ENCODE measurements around the gene CA12.
A peak's percentile ranks its signal among the peaks of the same experiment; 100 is the strongest.

Gene CA12

DNA sequence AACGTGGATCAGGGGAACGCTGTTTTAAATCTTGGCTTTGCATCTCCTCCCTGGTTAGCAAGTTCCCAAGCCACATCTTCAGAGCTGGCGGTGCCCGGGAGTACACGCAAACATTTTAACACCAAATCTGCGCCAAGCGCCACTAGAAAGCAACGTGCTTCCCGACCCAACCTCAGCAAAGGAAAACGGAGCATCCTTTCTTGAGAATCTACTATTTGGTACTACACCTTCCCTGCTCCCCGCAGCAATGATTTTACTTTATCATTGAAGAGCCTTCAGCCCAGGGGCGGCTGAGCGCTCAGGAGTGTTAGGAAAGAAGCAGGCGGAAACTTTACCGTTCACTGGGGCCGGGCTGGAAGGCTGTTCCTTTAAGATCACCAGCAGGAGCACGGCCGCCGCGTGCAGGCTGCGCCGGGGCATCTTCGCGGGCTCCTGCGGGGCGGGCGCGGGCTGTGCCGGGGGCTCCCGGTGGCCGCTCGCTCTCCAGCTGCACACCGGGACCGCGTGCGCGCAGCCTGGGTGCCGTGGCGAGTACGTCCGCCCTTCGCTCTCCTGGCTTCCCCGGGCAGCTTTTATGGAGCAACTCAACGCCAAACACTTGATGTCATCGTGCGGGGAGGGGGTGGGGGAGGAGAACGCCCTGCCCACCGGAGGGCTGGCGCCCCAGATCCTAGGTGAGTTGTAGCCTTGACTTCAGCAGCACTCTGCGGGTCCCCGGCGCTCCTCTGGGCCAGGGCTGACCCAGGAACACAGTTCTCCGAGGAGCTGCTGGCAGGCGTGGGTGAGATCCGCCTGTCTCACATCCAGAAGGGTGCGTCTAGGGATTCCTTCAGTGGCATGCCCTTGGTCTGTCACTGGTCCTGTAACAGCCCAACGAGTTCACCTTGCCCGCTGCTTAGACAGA, at the start of gene CA12:
CA12 (minus strand) TSS at position 546 of the 904 bp plus-strand sequence; CDS start at position 420, 126 bp downstream.
- TF ChIP-seq, protein P1, sequence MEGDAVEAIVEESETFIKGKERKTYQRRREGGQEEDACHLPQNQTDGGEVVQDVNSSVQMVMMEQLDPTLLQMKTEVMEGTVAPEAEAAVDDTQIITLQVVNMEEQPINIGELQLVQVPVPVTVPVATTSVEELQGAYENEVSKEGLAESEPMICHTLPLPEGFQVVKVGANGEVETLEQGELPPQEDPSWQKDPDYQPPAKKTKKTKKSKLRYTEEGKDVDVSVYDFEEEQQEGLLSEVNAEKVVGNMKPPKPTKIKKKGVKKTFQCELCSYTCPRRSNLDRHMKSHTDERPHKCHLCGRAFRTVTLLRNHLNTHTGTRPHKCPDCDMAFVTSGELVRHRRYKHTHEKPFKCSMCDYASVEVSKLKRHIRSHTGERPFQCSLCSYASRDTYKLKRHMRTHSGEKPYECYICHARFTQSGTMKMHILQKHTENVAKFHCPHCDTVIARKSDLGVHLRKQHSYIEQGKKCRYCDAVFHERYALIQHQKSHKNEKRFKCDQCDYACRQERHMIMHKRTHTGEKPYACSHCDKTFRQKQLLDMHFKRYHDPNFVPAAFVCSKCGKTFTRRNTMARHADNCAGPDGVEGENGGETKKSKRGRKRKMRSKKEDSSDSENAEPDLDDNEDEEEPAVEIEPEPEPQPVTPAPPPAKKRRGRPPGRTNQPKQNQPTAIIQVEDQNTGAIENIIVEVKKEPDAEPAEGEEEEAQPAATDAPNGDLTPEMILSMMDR (IDR thresholded peaks at IDR 0.05; ENCODE audit: low read depth, low read length, missing control alignments) = no peak
- DNase-seq = peak; percentile 35
- Histone ChIP-seq H3K27ac (peak within 1 kb of the TSS; percentile 1), H3K36me3 (replicated peaks) (no peaks in the 10 kb centered on the region), H3K27me3 (replicated peaks) (no peaks in the 10 kb centered on the region), H3K4me3 (ENCODE audit: low read depth, low read length) (peak within 1 kb of the TSS; percentile 66)
- in situ Hi-C loops (cut with HindIII; ENCODE audit: low pct_ligation_motif_present, low sequenced_read_pairs) = no loop called here

DNA sequence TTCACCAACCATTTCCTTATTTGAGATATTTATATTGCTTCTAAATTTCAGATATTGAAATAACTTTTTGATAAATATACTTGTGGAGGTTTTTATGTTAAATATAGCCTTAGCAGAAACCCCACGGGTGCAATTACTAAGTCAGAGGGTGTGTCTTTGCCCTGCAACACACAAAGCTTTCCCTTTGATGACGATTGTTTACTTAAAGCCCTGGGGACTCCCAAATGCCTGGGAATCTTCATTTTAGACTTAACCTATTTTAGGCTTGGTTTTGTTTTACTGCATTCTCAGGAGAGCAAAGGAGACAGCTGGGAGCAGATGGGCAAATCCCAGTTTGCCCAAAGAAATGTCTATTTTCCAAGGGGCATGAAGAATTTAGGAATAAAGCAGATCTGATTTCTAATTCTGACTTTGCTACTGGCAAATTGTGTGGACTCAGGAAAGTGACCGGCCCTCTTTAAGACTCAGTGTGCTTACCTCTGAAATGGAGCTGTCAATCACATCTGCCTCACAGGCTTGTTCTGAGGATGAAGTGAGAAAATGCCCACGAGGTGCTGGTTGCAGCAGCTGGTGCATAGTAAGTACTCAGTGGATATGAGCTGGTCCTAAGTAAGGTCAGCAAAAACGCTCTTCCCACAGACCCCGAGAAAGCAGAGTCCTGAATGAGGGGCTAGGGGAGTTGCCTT, 49.3 kb upstream of the CA12 start:
- in situ Hi-C loops (cut with HindIII; ENCODE audit: low pct_ligation_motif_present, low sequenced_read_pairs) = no loop called here
- H3K4me3 ChIP-seq (ENCODE audit: low read depth, low read length) = no peak overlapping the region
- TF ChIP-seq, protein P1 (IDR thresholded peaks at IDR 0.05; ENCODE audit: low read depth, low read length, missing control alignments) = no peak
- no peaks in the 10 kb centered on the region for H3K36me3 ChIP-seq (replicated peaks)
- H3K27me3 ChIP-seq (replicated peaks) = no peaks in the 10 kb centered on the region
- H3K27ac ChIP-seq = no peak overlapping the region
- DNase-seq = no peak

DNA sequence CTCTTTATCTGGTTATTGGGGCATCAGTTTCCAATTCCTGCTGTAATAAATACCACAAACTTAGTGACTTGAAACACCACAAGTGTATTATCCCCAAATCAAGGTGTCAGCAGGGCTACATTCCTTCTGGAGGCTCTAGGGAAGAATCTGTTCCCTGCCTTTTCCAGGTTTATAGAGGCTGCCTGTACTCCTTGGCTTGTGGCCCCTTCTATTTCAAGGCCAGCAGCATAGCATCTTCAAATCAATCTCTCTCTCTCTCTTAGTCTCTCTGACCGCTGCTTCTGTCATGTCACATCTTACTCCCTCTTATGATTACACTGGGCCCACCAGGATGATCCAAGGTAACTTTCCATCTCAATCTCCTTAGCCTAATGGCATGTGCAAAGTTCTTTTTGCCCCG, 44.9 kb upstream of the CA12 start:
- in situ Hi-C loops (cut with HindIII; ENCODE audit: low pct_ligation_motif_present, low sequenced_read_pairs) = no loop called here
- TF ChIP-seq, protein P1 (IDR thresholded peaks at IDR 0.05; ENCODE audit: low read depth, low read length, missing control alignments) = no peak
- H3K27me3 ChIP-seq (replicated peaks) = no peaks in the 10 kb centered on the region
- no peaks in the 10 kb centered on the region for H3K36me3 ChIP-seq (replicated peaks)
- no peak for DNase-seq
- no peak overlapping the region for H3K27ac ChIP-seq
- no peak overlapping the region for H3K4me3 ChIP-seq (ENCODE audit: low read depth, low read length)

- Histone ChIP-seq H3K36me3 (replicated peaks) (no peaks in the 10 kb centered on the region), H3K27ac (no peak overlapping the region), H3K27me3 (replicated peaks) (no peaks in the 10 kb centered on the region), H3K4me3 (ENCODE audit: low read depth, low read length) (no peak overlapping the region)
- TF ChIP-seq, protein P1 (IDR thresholded peaks at IDR 0.05; ENCODE audit: low read depth, low read length, missing control alignments) = no peak
- no peak for DNase-seq
- in situ Hi-C loops (cut with HindIII; ENCODE audit: low pct_ligation_motif_present, low sequenced_read_pairs) = no loop called here
These were observed 43.9 kb upstream of the CA12 start for GRCh38 chr15:63425426-63425985.

DNA sequence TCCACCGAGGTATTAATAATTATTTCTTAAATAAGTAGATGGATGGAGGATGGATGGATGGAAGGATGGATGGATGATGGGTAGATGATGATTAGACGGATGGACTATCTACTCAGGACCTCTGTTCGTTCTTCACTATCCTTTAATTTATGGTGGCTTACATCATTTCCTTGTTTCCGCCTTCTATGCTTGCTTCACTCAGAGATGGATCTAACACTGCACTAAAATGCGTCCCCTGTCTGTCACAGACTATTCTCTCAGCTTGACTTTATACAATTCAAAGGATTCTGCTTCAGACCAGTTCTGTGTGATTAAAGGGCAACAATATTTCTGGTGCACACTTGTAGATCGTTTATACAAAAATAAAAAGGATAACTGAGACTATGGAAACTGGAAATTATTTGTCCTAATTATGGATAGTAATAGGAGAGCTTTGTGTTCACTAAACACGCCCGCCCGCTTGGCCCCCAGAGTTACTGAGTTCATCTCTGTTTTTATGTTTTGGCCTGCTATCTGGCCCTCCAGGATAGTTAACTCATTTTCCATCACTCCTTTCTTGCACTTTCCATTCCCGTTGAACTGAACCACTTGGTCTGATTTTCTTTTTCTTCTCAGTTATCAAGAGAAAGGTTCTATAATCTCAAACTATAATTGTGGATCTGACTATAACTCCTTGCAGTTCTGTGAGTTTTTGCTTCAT, 41.4 kb upstream of the CA12 start:
- Histone ChIP-seq H3K27me3 (replicated peaks) (no peaks in the 10 kb centered on the region), H3K4me3 (ENCODE audit: low read depth, low read length) (no peak overlapping the region), H3K36me3 (replicated peaks) (no peaks in the 10 kb centered on the region), H3K27ac (no peak overlapping the region)
- TF ChIP-seq, protein P1 (IDR thresholded peaks at IDR 0.05; ENCODE audit: low read depth, low read length, missing control alignments) = no peak
- in situ Hi-C loops (cut with HindIII; ENCODE audit: low pct_ligation_motif_present, low sequenced_read_pairs) = no loop called here
- DNase-seq = no peak

All from brain microvascular endothelial cell (primary cell).